HepG2 (cell line): Measurements from ENCODE around the gene PTPA. TPM values are rescaled to one million over a fixed set of nuclear protein-coding genes. Genes with fewer than 3 reads are reported as not detected.

Source experiments
- PHF21A ChIP-seq: sonication (generic); formaldehyde crosslinking; IDR thresholded peaks from 2 replicates; pipeline ENCODE4 v1.5.0; 2020; ENCODE audit warnings: mild to moderate bottlenecking, missing genetic modification reagents
- SMAD1 ChIP-seq: sonication (generic); formaldehyde crosslinking; IDR thresholded peaks from 2 replicates; pipeline ENCODE4 v1.4.0; 2020; ENCODE audit warnings: missing genetic modification reagents, low read depth, mild to moderate bottlenecking, borderline replicate concordance
- SNRNP70 ChIP-seq: fragments of 200-400 bp; formaldehyde crosslinking; IDR thresholded peaks from 2 replicates; pipeline ENCODE4 v1.6.1; 2017; ENCODE audit warnings: mild to moderate bottlenecking, low read depth, low read length, moderate library complexity
- ZBTB20 ChIP-seq: sonication (generic); formaldehyde crosslinking; IDR thresholded peaks from 2 replicates; pipeline ENCODE4 v1.8.1; 2023; ENCODE audit warnings: missing genetic modification reagents, low read depth, mild to moderate bottlenecking, borderline replicate concordance
- ZBTB7B ChIP-seq: sonication (generic); formaldehyde crosslinking; IDR thresholded peaks from 2 replicates; pipeline ENCODE4 v1.4.0; 2020; ENCODE audit warnings: missing genetic modification reagents
- ZNF350 ChIP-seq: sonication (generic); formaldehyde crosslinking; IDR thresholded peaks from 2 replicates; pipeline ENCODE4 v1.4.0; 2020; ENCODE audit warnings: mild to moderate bottlenecking, low read depth, missing genetic modification reagents, borderline replicate concordance
- ZNF496 ChIP-seq: sonication (generic); formaldehyde crosslinking; IDR thresholded peaks from 2 replicates; pipeline ENCODE4 v1.8.1; 2023; ENCODE audit warnings: mild to moderate bottlenecking, moderate library complexity, missing genetic modification reagents; ENCODE audit not compliant: insufficient replicate concordance
- ZNF564 ChIP-seq: sonication (generic); formaldehyde crosslinking; IDR thresholded peaks from 2 replicates; pipeline ENCODE4 v1.8.1; 2023; ENCODE audit warnings: mild to moderate bottlenecking, missing genetic modification reagents
- ZNF777 ChIP-seq: sonication (generic); formaldehyde crosslinking; IDR thresholded peaks from 2 replicates; pipeline ENCODE4 v1.4.0; 2020; ENCODE audit warnings: missing genetic modification reagents
- polyA plus RNA-seq, 8 experiments: library from polyadenylated mRNA; depleted of rRNA in 3 of 8; stranded (reverse) in 7 of 8; unstranded in 1 of 8; fragments of >200 nt; fragmentation: Illumina TruSeq in 4 of 8; extraction: Trizol in 4 of 8; gene quantifications; 2 replicates each; pipeline versions ENCODE4 v1.2.1 to v1.2.3, GENCODE V29; 2011 to 2016; ENCODE audit warnings: low read depth in 4 of 8, missing spikeins in 1 of 8, mixed read lengths in 1 of 8; ENCODE audit not compliant: insufficient read depth in 1 of 8
- total RNA-seq, 5 experiments: library from RNA; depleted of rRNA; stranded (reverse); fragments of >200 nt; fragmentation: Illumina TruSeq; extraction: Trizol; gene quantifications; 2 replicates each; pipeline ENCODE4 v1.2.3, GENCODE V29; 2016; ENCODE audit warnings: low read depth in 1 of 5
- TF ChIP-seq, protein P1 (sequence below): sonication (generic); formaldehyde crosslinking; IDR thresholded peaks from 2 replicates; pipeline ENCODE4 v1.9.0; 2021; ENCODE audit warnings: missing genetic modification reagents, borderline replicate concordance
- TF ChIP-seq, protein P2 (sequence below): IDR thresholded peaks from 2 replicates; pipeline ENCODE4 v1.4.0; 2020; ENCODE audit warnings: mild to moderate bottlenecking, missing genetic modification reagents
- TF ChIP-seq, protein P3 (sequence below): sonication (generic); formaldehyde crosslinking; IDR thresholded peaks from 2 replicates; pipeline ENCODE4 v1.4.0; 2020; ENCODE audit warnings: mild to moderate bottlenecking, missing genetic modification reagents
- TF ChIP-seq, protein P4 (sequence below): conservative IDR thresholded peaks from 2 replicates; pipeline ENCODE4 v1.6.1; 2018; ENCODE audit warnings: missing genetic modification reagents
- TF ChIP-seq, protein P5 (sequence below): sonication (generic); formaldehyde crosslinking; IDR thresholded peaks from 2 replicates; pipeline ENCODE4 v1.8.0; 2022; ENCODE audit warnings: missing genetic modification reagents, mild to moderate bottlenecking, moderate library complexity, borderline replicate concordance
- TF ChIP-seq, protein P6 (sequence below), 2 experiments: sonication (generic) in 1 of 2; formaldehyde crosslinking in 1 of 2; IDR thresholded peaks; 2 replicates each; pipeline versions ENCODE4 v1.5.1 to v1.6.1; 2011 to 2020; ENCODE audit warnings: borderline replicate concordance in 1 of 2, low read depth in 1 of 2, low read length in 1 of 2, mild to moderate bottlenecking in 1 of 2, missing genetic modification reagents in 1 of 2, moderate library complexity in 1 of 2

Gene PTPA
- total and polyA plus RNA-seq, 2 of the 13 experiments (the other 11 are each of a cell fraction or from before 2014, with no cell fraction given) = 79.3 to 105 TPM

DNA sequence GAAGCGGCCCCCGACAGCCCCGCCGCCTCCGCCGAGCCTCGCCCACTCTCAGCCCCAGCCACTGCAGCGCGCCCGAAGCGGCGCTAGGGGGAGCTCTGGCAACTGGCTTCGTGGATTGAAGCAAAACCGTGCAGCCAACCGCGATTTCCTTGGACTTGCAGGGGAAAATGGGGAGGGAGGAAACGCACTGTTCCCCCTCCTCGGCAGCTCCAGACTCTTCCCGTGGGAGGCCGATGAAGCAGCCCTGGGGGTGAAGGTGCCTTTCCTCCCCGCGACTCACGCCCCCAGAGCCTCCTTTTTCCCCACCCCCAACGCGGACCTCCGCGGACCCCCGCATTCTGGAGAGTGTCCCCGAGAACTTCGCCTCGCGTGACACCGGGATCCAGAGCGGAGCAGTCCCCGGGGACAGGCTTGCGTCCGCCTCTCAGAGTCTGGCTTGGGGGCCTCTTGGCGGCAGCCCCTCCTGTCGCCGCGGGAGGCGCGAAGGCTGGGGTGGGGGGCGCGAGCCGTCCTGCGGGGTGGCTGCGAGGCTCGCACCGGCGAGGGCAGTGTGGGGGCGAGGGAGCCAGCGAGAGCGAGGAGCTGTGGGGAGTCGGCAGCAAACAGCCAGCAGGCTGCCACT lies 63.0 kb downstream of the PTPA start (continued):
- TF ChIP-seq, protein P1, sequence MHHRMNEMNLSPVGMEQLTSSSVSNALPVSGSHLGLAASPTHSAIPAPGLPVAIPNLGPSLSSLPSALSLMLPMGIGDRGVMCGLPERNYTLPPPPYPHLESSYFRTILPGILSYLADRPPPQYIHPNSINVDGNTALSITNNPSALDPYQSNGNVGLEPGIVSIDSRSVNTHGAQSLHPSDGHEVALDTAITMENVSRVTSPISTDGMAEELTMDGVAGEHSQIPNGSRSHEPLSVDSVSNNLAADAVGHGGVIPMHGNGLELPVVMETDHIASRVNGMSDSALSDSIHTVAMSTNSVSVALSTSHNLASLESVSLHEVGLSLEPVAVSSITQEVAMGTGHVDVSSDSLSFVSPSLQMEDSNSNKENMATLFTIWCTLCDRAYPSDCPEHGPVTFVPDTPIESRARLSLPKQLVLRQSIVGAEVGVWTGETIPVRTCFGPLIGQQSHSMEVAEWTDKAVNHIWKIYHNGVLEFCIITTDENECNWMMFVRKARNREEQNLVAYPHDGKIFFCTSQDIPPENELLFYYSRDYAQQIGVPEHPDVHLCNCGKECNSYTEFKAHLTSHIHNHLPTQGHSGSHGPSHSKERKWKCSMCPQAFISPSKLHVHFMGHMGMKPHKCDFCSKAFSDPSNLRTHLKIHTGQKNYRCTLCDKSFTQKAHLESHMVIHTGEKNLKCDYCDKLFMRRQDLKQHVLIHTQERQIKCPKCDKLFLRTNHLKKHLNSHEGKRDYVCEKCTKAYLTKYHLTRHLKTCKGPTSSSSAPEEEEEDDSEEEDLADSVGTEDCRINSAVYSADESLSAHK (CRISPR knock-in tag) = no peak
- TF ChIP-seq ZBTB20 (CRISPR knock-in tag) (no peak), SNRNP70 (no peak), PHF21A (CRISPR knock-in tag) (0 out of 2 replicates have a peak, but pooled peaks have one; percentile 37), SMAD1 (CRISPR knock-in tag) (no peak), ZNF777 (CRISPR knock-in tag) (peak; percentile 82), ZBTB7B (CRISPR knock-in tag) (no peak), ZNF350 (no peak; the same call in 1 of the 2 replicates), ZNF496 (CRISPR knock-in tag) (no peak), ZNF564 (no peak)
- TF ChIP-seq, protein P2, sequence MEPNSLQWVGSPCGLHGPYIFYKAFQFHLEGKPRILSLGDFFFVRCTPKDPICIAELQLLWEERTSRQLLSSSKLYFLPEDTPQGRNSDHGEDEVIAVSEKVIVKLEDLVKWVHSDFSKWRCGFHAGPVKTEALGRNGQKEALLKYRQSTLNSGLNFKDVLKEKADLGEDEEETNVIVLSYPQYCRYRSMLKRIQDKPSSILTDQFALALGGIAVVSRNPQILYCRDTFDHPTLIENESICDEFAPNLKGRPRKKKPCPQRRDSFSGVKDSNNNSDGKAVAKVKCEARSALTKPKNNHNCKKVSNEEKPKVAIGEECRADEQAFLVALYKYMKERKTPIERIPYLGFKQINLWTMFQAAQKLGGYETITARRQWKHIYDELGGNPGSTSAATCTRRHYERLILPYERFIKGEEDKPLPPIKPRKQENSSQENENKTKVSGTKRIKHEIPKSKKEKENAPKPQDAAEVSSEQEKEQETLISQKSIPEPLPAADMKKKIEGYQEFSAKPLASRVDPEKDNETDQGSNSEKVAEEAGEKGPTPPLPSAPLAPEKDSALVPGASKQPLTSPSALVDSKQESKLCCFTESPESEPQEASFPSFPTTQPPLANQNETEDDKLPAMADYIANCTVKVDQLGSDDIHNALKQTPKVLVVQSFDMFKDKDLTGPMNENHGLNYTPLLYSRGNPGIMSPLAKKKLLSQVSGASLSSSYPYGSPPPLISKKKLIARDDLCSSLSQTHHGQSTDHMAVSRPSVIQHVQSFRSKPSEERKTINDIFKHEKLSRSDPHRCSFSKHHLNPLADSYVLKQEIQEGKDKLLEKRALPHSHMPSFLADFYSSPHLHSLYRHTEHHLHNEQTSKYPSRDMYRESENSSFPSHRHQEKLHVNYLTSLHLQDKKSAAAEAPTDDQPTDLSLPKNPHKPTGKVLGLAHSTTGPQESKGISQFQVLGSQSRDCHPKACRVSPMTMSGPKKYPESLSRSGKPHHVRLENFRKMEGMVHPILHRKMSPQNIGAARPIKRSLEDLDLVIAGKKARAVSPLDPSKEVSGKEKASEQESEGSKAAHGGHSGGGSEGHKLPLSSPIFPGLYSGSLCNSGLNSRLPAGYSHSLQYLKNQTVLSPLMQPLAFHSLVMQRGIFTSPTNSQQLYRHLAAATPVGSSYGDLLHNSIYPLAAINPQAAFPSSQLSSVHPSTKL (CRISPR knock-in tag) = no peak; the same call in 1 of the 2 replicates
- TF ChIP-seq, protein P3, sequence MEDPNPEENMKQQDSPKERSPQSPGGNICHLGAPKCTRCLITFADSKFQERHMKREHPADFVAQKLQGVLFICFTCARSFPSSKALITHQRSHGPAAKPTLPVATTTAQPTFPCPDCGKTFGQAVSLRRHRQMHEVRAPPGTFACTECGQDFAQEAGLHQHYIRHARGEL = no peak
- TF ChIP-seq, protein P4, sequence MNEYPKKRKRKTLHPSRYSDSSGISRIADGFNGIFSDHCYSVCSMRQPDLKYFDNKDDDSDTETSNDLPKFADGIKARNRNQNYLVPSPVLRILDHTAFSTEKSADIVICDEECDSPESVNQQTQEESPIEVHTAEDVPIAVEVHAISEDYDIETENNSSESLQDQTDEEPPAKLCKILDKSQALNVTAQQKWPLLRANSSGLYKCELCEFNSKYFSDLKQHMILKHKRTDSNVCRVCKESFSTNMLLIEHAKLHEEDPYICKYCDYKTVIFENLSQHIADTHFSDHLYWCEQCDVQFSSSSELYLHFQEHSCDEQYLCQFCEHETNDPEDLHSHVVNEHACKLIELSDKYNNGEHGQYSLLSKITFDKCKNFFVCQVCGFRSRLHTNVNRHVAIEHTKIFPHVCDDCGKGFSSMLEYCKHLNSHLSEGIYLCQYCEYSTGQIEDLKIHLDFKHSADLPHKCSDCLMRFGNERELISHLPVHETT (CRISPR knock-in tag) = no peak
- TF ChIP-seq, protein P5, sequence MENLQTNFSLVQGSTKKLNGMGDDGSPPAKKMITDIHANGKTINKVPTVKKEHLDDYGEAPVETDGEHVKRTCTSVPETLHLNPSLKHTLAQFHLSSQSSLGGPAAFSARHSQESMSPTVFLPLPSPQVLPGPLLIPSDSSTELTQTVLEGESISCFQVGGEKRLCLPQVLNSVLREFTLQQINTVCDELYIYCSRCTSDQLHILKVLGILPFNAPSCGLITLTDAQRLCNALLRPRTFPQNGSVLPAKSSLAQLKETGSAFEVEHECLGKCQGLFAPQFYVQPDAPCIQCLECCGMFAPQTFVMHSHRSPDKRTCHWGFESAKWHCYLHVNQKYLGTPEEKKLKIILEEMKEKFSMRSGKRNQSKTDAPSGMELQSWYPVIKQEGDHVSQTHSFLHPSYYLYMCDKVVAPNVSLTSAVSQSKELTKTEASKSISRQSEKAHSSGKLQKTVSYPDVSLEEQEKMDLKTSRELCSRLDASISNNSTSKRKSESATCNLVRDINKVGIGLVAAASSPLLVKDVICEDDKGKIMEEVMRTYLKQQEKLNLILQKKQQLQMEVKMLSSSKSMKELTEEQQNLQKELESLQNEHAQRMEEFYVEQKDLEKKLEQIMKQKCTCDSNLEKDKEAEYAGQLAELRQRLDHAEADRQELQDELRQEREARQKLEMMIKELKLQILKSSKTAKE (CRISPR knock-in tag) = 0 out of 2 replicates have a peak, but pooled peaks have one; percentile 16
- TF ChIP-seq, protein P6, sequence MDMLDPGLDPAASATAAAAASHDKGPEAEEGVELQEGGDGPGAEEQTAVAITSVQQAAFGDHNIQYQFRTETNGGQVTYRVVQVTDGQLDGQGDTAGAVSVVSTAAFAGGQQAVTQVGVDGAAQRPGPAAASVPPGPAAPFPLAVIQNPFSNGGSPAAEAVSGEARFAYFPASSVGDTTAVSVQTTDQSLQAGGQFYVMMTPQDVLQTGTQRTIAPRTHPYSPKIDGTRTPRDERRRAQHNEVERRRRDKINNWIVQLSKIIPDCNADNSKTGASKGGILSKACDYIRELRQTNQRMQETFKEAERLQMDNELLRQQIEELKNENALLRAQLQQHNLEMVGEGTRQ (IDR thresholded peaks at IDR 0.05; ENCODE audit: low read depth, low read length) = no peak
- TF ChIP-seq, protein P6 (CRISPR knock-in tag; IDR thresholded peaks at IDR 0.05; ENCODE audit: borderline replicate concordance) = no peak
